ENCODE data around the gene EPC2. TPM values are rescaled to one million over a fixed set of nuclear protein-coding genes. Genes with fewer than 3 reads are reported as not detected.

Gene EPC2
- total and polyA plus RNA-seq, 7 donors: 9.2 to 31.4 (median 29.1) TPM

- no peak for DNase-seq
- H3K27ac ChIP-seq: peak overlapping the region; percentile 25 to 69 (median 48)
- TF ChIP-seq, protein P1, sequence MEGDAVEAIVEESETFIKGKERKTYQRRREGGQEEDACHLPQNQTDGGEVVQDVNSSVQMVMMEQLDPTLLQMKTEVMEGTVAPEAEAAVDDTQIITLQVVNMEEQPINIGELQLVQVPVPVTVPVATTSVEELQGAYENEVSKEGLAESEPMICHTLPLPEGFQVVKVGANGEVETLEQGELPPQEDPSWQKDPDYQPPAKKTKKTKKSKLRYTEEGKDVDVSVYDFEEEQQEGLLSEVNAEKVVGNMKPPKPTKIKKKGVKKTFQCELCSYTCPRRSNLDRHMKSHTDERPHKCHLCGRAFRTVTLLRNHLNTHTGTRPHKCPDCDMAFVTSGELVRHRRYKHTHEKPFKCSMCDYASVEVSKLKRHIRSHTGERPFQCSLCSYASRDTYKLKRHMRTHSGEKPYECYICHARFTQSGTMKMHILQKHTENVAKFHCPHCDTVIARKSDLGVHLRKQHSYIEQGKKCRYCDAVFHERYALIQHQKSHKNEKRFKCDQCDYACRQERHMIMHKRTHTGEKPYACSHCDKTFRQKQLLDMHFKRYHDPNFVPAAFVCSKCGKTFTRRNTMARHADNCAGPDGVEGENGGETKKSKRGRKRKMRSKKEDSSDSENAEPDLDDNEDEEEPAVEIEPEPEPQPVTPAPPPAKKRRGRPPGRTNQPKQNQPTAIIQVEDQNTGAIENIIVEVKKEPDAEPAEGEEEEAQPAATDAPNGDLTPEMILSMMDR (IDR thresholded peaks at IDR 0.05): no peak
- TF ChIP-seq EP300 (IDR thresholded peaks at IDR 0.05) (no peak), POLR2AphosphoS5 (IDR thresholded peaks at IDR 0.05) (no peak), POLR2A (IDR thresholded peaks at IDR 0.05) (no peak)
- peaks cover 0 to 57% (median 47%) of the 10 kb centered on the region in 4 donors for H3K4me1 ChIP-seq
- H3K9me3 ChIP-seq: no peaks in the 10 kb centered on the region
- intact Hi-C loops (cut with DNase I): loop anchor here (1.0 to 5.0 kb wide), 2 partner anchors 92 to 169 kb away; no protein-coding TSS in a partner anchor
- no peaks in the 10 kb centered on the region for H3K27me3 ChIP-seq
- H3K36me3 ChIP-seq: no peaks in the 10 kb centered on the region
- 12 to 60% methylated on average over 6 of the region's 6 CpGs for WGBS, 2 donors
- H3K4me3 ChIP-seq: no peak overlapping the region
Observed at GRCh38 chr2:148814143-148814859, 169.8 kb downstream of the EPC2 start.

- H3K4me3 ChIP-seq: no peak overlapping the region
- no peak for DNase-seq
- intact Hi-C loops (cut with DNase I): loop anchor here (1.0 to 5.0 kb wide), 2 partner anchors 93 to 170 kb away; no protein-coding TSS in a partner anchor
- no peaks in the 10 kb centered on the region for H3K27me3 ChIP-seq
- H3K4me1 ChIP-seq: peaks cover 0 to 57% (median 47%) of the 10 kb centered on the region in 4 donors
- 18 to 60% methylated on average over 7 of the region's 7 CpGs for WGBS, 2 donors
- TF ChIP-seq, protein P1 (IDR thresholded peaks at IDR 0.05): no peak
- TF ChIP-seq POLR2A (IDR thresholded peaks at IDR 0.05): no peak
- no peak for TF ChIP-seq POLR2AphosphoS5 (IDR thresholded peaks at IDR 0.05)
- no peak for TF ChIP-seq EP300 (IDR thresholded peaks at IDR 0.05)
- H3K36me3 ChIP-seq: no peaks in the 10 kb centered on the region
- no peaks in the 10 kb centered on the region for H3K9me3 ChIP-seq
- H3K27ac ChIP-seq: peak overlapping the region; percentile 25 to 69 (median 48)
Observed at GRCh38 chr2:148814860-148815419, 170.4 kb downstream of the EPC2 start.

DNA sequence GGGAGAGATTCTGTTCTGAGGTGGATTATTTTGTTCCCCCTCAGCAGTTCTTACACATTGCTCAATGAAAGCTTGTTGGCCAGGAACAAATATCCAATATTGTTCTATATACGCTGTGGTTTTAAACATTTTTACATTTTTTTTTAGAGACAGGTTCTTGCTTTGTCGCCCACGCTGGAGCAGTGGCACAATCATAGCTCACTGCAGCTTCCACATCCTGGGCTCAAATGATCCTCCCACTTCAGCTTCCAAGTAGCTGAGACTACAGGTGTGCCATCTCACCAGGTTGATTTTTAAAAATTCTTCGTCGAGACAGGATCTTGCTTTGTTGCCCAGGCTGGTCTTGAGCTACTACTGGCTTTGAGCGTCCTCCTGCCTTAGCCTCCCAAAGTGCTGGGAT lies 171.6 kb downstream of the EPC2 start:
- H3K27ac ChIP-seq: no peak overlapping the region
- H3K4me1 ChIP-seq: peaks cover 0 to 57% (median 47%) of the 10 kb centered on the region in 4 donors
- WGBS, 2 donors: 95 to 96% methylated on average over 6 of the region's 6 CpGs
- intact Hi-C loops (cut with DNase I): no loop called here
- H3K4me3 ChIP-seq: no peak overlapping the region
- TF ChIP-seq, protein P1 (IDR thresholded peaks at IDR 0.05): no peak
- TF ChIP-seq EP300 (IDR thresholded peaks at IDR 0.05) (no peak), POLR2A (IDR thresholded peaks at IDR 0.05) (no peak), POLR2AphosphoS5 (IDR thresholded peaks at IDR 0.05) (no peak)
- H3K9me3 ChIP-seq: no peaks in the 10 kb centered on the region
- H3K36me3 ChIP-seq: no peaks in the 10 kb centered on the region
- no peaks in the 10 kb centered on the region for H3K27me3 ChIP-seq
- DNase-seq: no peak

GRCh38 chr2:148817210-148817708 lies 172.7 kb downstream of the EPC2 start:
- WGBS, 2 donors: 30 to 40% methylated on average over 8 of the region's 8 CpGs
- intact Hi-C loops (cut with DNase I): no loop called here
- H3K4me1 ChIP-seq: peaks cover 0 to 52% (median 43%) of the 10 kb centered on the region in 4 donors
- no peak for DNase-seq
- peak overlapping the region in 2 of 4 donors; percentile 26 to 28 for H3K4me3 ChIP-seq
- H3K27me3 ChIP-seq: no peaks in the 10 kb centered on the region
- H3K9me3 ChIP-seq: no peaks in the 10 kb centered on the region
- H3K36me3 ChIP-seq: no peaks in the 10 kb centered on the region
- TF ChIP-seq EP300 (IDR thresholded peaks at IDR 0.05) (peak; percentile 65 to 89 (median 81)), POLR2A (IDR thresholded peaks at IDR 0.05) (no peak), POLR2AphosphoS5 (IDR thresholded peaks at IDR 0.05) (peak; percentile 47 to 84 (median 66))
- peak overlapping the region in 3 of 4 donors; percentile 3 to 56 (median 54) for H3K27ac ChIP-seq

DNA sequence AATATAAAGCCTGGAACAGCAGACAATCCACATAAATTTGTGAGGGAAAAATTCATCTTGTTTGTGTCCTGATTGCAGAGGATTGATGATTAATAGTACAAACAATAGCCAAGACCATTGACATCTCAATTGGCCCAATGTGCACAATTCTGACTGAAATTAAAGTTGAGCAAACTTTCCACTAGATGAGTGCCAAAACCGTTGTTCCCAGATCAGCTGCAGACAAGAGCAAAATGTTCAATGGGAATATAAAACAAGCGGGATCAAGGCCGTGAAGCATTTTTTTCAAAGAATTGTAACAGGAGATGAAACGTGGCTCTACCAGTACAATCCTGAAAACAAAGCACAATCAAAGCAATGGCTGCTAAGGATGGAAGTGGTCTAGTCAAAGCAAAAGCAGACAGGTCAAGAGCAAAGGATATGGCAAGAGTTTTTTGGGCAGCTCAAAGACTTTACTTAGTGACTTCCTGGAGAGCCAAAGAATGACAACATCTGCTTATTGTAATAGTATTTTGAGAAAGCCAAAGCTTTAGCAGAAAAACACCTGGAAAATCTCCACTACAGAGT lies 174.6 kb downstream of the EPC2 start:
- Histone ChIP-seq H3K27me3 (no peaks in the 10 kb centered on the region), H3K36me3 (no peaks in the 10 kb centered on the region), H3K27ac (no peak overlapping the region), H3K4me1 (peaks cover 0 to 35% (median 31%) of the 10 kb centered on the region in 4 donors), H3K4me3 (no peak overlapping the region), H3K9me3 (no peaks in the 10 kb centered on the region)
- DNase-seq: no peak
- 57 to 77% methylated on average over 4 of the region's 4 CpGs for WGBS, 2 donors
- intact Hi-C loops (cut with DNase I): no loop called here
- TF ChIP-seq POLR2A (IDR thresholded peaks at IDR 0.05): no peak
- no peak for TF ChIP-seq POLR2AphosphoS5 (IDR thresholded peaks at IDR 0.05)
- TF ChIP-seq, protein P1 (IDR thresholded peaks at IDR 0.05): no peak
- no peak for TF ChIP-seq EP300 (IDR thresholded peaks at IDR 0.05)

Data from sigmoid colon (tissue), 7 donors.